Brain microvascular endothelial cell (primary cell): Measurements from ENCODE around the gene EVA1C.
"Not testable (repeated sequence)": the region's sequence is repeated elsewhere in the genome, so short reads cannot be mapped to it uniquely, and the experiment has no call there.

ENCODE experiments used
- DNase-seq: peaks from one replicate; pipeline ENCODE4 v3.0.0-alpha.2; 2020
- H3K27ac ChIP-seq: fragments of 250-450 bp; sonication (Bioruptor Pico); 2 replicates; pipeline ENCODE4 v1.5.1; 2020; ENCODE audit warnings: mild to moderate bottlenecking, moderate library complexity
- H3K27me3 ChIP-seq: fragments of 250-450 bp; sonication (Bioruptor Pico); replicated peaks from 2 replicates; pipeline ENCODE4 v1.5.1; 2020; ENCODE audit warnings: mild to moderate bottlenecking
- H3K36me3 ChIP-seq: fragments of 250-450 bp; sonication (Bioruptor Pico); replicated peaks from 2 replicates; pipeline ENCODE4 v1.5.1; 2020; ENCODE audit warnings: mild to moderate bottlenecking
- H3K4me3 ChIP-seq: 2 replicates; pipeline ENCODE4 v1.5.1; 2011; ENCODE audit warnings: low read depth, mild to moderate bottlenecking, control low read depth, low read length, moderate library complexity
- CTCF ChIP-seq: IDR thresholded peaks from 2 replicates; pipeline ENCODE4 v1.5.1; 2011; ENCODE audit warnings: low read depth, mild to moderate bottlenecking, moderate library complexity, low read length, control low read depth, inconsistent platforms; ENCODE audit errors: missing control alignments
- in situ Hi-C: cut with HindIII; loops from 2 replicates; pipeline ENCODE4 v1.10.0; 2017; ENCODE audit warnings: low sequenced_read_pairs, low pct_ligation_motif_present

The EVA1C gene

GRCh38 chr21:32484706-32485380 lies 72.3 kb downstream of the EVA1C start:
- no peak overlapping the region for H3K27ac ChIP-seq
- DNase-seq, result no peak
- in situ Hi-C loops, result no loop called here
- no peak for TF ChIP-seq CTCF
- no peak overlapping the region for H3K4me3 ChIP-seq
- H3K27me3 ChIP-seq, result no peaks in the 10 kb centered on the region
- H3K36me3 ChIP-seq, result no peaks in the 10 kb centered on the region

- H3K4me3 ChIP-seq, result no peak overlapping the region
- TF ChIP-seq CTCF, result no peak
- in situ Hi-C loops, result no loop called here
- no peaks in the 10 kb centered on the region for H3K27me3 ChIP-seq
- no peaks in the 10 kb centered on the region for H3K36me3 ChIP-seq
- peak overlapping the region; percentile 96 for H3K27ac ChIP-seq
- DNase-seq, result no peak
Observed at GRCh38 chr21:32492376-32492775, 79.9 kb downstream of the EVA1C start.

GRCh38 chr21:32494934-32495709 lies 82.6 kb downstream of the EVA1C start:
- Histone ChIP-seq H3K4me3 (no peak overlapping the region), H3K36me3 (no peaks in the 10 kb centered on the region), H3K27ac (peak overlapping the region; percentile 96), H3K27me3 (no peaks in the 10 kb centered on the region)
- no peak for TF ChIP-seq CTCF
- peak; percentile 78 for DNase-seq
- in situ Hi-C loops, result no loop called here

GRCh38 chr21:32496568-32496967 lies 84.1 kb downstream of the EVA1C start:
- in situ Hi-C loops, result no loop called here
- no peak for TF ChIP-seq CTCF
- no peaks in the 10 kb centered on the region for H3K27me3 ChIP-seq
- H3K27ac ChIP-seq, result no peak overlapping the region
- H3K36me3 ChIP-seq, result no peaks in the 10 kb centered on the region
- no peak overlapping the region for H3K4me3 ChIP-seq
- DNase-seq, result no peak

GRCh38 chr21:32499249-32500055 lies 86.9 kb downstream of the EVA1C start:
- Histone ChIP-seq H3K27ac (peak overlapping the region; percentile 58), H3K4me3 (no peak overlapping the region), H3K36me3 (no peaks in the 10 kb centered on the region), H3K27me3 (no peaks in the 10 kb centered on the region)
- in situ Hi-C loops, result no loop called here
- DNase-seq, result peak; percentile 51
- peak; percentile 41 for TF ChIP-seq CTCF

GRCh38 chr21:32503641-32504040 lies 91.1 kb downstream of the EVA1C start:
- H3K36me3 ChIP-seq, in situ Hi-C loops, H3K4me3 ChIP-seq, DNase-seq, H3K27ac ChIP-seq, H3K27me3 ChIP-seq: not testable (repeated sequence)

- DNase-seq, H3K27ac ChIP-seq, H3K36me3 ChIP-seq, H3K4me3 ChIP-seq, in situ Hi-C loops, H3K27me3 ChIP-seq: not testable (repeated sequence)
Observed at GRCh38 chr21:32505767-32506166, 93.3 kb downstream of the EVA1C start.

- H3K4me3 ChIP-seq, in situ Hi-C loops, H3K27ac ChIP-seq, H3K27me3 ChIP-seq, DNase-seq, H3K36me3 ChIP-seq: not testable (repeated sequence)
Observed at GRCh38 chr21:32506411-32506965, 94.0 kb downstream of the EVA1C start.
